GM21576 (cell line): Measurements from ENCODE around the gene RXRA.

ENCODE experiments used
- ATAC-seq: cut with Tn5 transposase; IDR thresholded peaks from one replicate; pipeline ENCODE4 v1.9.1; 2021; ENCODE audit warnings: mild to moderate bottlenecking, moderate library complexity; ENCODE audit not compliant: unreplicated experiment

RXRA gene

DNA sequence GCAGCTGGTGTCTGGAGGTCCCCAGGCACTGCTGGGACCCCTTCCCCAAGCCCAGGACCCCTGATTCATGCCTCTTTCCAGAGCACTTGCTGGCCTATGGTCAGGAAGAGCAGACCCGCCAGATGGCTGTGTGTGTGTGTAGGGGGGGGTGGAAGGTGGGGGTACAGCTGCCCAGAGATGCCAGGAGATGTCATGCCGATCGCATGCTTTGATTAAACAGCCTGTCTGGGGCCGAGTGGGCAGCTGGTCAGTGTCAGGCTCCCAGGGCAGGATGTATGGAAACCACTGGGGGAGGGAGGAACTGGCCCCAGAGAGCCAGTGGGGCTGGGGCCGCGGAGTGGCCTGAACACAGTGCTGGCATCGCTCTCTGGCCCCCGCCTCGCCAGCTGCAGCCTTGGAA, 23.7 kb downstream of the RXRA start:
- no peak for ATAC-seq

- ATAC-seq = no peak
Measured at GRCh38 chr9:134350416-134350994, 24.2 kb downstream of the RXRA start.

- ATAC-seq = no peak
Measured at GRCh38 chr9:134351606-134352176, 25.4 kb downstream of the RXRA start.

DNA sequence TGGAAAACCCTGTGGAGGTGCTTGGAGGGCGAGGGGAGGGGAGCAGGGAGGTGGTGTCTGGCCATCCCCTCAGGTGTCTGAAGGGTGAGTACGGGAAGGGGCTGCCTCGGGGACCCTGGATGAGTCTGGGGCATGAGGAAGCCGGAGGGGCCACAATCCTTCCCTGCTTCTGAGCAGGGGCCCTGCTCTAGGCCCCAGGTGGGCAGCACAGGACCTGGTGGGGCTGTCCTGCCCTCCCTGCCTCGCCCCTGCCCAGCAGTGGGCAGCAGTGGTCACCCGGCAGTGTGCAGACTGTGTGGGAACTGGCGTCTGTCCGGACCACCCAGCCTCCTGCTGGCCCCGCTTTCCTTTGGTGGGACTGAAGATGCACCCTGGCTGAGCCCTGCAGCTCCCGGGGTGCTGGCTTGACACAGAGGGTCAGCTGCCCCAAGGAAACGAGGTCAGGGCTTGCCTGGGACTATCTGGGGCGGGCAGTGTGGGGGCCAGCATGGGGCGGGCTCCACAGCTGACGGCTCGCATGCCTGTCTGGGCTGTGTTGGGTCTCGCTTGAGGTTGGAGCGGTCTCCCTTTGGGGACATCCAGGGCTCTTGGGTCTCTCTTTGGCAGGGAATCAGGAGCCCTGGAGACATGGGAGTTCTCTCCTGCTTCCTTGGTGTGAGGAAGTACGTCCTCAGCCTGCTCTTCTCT, 26.1 kb downstream of the RXRA start:
- ATAC-seq = no peak

DNA sequence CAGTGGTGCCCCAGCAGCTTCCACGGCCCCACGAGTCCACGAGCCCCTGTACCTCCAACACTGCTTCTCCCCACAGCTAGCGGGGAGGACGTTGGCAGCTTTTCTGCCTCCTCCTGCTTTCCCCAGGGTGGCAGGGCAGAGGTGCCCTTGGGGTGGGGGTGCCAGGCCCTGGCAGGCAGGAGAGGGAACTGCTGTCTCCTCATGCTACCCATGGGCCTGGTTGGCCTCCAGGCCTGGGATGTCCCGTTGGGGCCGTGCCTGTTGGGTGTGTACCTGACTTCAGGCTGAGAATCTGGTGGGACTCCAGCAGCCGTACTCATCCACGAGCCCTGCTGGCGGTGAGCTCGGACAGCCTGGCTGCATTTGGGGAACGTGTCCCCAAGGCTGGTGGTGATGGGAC, 27.3 kb downstream of the RXRA start:
- no peak for ATAC-seq

DNA sequence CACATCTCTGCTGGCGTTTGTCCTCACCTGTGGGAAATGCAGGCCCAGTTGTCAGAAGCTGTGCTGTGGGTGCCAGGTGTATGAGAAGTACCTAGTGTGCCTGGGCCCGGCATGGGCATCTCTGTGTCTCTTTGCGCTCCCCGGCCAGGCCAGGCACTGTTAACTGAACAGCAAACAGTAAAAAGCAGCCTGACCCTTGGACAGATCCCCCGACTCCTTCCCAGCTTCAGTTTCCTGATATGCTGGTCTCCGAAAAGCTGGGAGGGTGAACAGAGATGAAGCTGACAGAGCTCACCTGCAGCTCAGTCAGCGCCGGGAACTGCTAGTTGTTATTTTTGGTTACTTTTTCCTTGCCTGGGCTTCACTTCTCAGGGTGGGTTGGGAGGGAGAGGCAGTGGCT, 28.9 kb downstream of the RXRA start:
- no peak for ATAC-seq

DNA sequence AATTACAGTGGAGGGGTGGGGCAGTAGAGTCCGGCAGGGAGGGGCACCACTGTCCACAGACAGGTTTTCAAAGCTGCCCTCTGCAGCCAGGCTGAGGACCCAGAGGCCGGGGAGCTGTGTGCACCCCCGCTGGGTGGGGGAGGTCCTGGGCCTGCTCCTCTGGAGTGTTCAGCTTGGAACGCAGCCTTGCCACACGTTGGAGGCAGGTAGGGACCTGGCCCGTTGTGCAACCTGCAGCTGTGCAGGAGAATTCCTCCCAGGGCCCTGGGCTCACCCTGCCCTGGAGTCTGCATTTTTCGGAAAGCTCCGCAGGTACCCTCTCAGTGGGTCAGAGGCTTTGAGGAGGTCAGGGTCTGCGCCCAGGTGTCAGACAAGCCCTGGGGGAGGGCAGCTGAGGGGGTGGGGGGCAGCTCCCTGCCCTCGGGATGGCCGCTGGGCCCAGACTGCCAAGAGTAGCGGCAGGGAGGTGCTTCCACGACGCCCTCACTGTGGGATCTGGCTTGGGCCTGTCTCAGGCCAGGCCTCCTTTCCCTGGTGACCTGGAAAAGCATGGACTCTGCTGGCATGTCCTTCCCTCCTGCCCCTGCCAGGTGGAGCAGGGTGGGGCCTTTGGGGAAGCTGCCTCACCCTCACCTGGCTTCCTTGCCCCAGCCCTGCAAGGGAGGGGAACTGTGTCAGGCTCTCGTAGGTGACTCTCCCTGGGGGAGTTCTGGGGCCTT, 29.5 kb downstream of the RXRA start:
- ATAC-seq = no peak

DNA sequence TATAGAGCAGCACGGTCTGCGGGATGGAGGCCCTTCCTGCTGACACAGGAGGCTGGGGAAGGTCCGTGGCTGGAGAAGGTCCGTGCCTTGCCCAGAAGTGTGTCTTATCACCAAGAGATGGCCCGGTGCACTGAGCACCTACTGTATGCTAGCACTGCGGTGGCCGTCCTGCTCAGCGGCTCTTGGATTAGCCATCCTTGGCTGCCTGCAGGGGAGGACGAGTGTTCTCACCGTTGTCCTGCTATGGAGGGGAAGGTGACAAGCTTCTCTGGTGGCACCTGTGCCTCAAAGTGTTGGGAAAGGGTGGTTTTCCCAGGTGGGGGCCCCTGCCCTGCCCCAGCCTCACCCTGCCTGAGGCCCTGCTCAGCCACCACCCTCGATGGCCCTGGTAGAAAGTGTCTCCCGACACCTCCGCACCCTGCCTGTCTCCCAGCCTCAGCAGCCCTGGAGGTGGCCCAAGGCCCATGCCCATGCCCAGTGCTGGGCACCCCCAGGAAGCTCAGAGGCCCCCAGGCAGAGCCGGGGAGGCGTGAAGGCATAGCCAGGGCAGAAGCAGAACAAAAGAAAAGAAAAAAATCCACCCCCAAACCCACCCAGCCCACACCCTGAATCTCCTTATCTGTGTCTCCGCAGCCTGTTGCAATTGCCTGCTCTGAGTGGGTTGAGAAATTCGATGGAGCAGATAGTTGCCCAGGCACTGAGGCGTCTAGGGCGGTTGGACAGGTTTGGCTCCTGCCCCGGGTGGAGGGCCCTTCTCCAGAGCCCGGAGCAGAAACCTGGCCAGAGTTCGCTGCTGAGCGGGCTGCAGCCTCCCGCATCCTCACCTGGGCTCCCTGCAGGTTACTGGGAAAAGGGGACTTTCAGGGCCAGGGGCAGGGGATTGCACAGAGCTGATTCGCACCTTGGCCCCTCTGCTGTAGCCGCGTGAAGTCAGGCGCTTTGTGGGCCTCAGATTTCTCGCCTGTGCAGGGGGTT, 30.5 kb downstream of the RXRA start:
- ATAC-seq = no peak

GRCh38 chr9:134357631-134358025, 31.4 kb downstream of the RXRA start:
- ATAC-seq = no peak

DNA sequence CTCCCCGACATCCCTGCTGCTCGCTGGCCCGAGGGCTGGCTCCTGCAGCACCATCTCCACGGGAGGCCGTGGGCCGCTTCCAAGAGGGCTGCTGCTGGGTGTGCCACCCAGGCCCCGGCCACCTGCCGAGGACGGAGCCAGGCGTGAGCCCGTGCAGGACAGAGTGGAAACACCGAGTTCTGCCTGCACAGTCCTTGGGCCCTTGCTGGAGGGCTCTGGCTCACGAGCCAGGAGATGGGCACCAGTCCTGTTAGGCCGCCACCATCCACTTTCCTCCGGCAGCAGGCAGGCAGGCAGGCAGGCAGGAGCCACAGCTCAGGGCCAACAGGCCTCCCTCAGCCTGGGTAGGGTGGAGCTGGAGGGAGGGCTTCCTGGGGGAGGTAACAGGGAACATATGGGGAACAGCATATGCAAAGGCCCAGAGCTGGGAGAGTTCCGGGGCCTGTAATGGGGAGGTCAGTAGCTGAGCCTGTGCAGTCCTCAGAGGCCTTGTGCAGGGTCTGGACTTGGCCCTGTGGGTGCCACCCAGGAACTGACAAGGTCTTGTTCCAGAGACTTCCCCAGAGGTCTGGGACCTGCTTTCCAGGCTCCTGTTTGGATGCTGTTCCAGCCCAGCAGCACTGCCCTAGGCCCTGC, 31.9 kb downstream of the RXRA start:
- no peak for ATAC-seq

GRCh38 chr9:134358662-134359319, 32.5 kb downstream of the RXRA start:
- ATAC-seq = no peak

- ATAC-seq = no peak
Measured at GRCh38 chr9:134359493-134360179, 33.4 kb downstream of the RXRA start.

GRCh38 chr9:134360180-134360759, 34.0 kb downstream of the RXRA start:
- no peak for ATAC-seq

GRCh38 chr9:134360897-134361296, 34.6 kb downstream of the RXRA start:
- ATAC-seq = no peak

DNA sequence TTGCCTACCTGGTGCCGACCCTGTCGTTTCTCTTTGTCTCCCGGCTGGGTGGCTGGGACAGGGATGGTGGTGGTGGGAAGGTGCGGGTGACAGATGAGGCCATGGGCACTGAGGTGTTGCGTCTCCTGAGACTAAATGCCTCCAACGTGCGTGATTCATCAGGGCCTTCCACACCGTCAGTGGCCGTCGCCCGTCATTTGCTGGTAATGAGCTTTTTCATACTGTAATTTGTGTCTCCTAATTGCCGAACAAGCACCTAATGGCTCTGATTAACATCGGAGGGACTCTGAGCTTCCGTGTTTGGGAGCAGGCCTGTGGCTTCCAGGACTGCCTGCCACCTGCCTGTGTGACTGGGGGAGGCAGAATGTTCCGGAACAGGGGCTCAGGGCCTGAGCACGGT, 35.2 kb downstream of the RXRA start:
- no peak for ATAC-seq

DNA sequence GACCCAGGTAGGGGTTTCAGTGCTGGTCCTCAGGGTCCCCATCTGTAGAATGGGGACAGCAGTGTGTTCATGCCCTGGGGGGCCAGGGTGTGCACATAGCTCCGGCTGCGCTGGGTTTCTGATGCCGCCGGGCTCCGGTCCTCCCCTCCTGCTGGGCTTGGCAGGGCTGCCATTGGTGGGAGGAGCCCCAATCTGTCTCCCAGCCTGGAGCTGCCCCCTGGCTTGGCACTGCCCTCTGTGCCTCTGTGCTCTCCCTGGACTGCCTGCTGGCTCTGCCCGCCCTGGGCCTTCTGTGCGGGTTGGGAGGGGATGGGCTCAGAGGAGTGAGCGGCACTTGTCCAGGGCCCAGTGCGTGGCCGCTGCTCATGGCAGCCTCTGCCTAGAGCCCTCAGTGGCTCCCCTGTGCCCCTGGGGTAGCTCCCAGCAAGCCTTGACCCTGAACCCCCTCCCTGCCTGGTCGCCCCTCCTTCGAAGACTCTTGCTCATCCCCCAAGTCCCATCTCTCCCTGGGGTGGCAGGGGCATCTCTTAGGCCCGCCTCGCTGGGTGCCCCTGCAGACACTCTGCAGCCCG, 35.7 kb downstream of the RXRA start:
- ATAC-seq = no peak

- ATAC-seq = no peak
Measured at GRCh38 chr9:134363450-134363849, 37.2 kb downstream of the RXRA start.

GRCh38 chr9:134364391-134365114, 38.3 kb downstream of the RXRA start:
- ATAC-seq = no peak
